D721Med (cell line): Measurements from ENCODE around the gene KATNAL1.

Experiments used
- DNase-seq: peaks from one replicate; pipeline ENCODE4 v3.0.0; 2011; ENCODE audit warnings: low spot score; ENCODE audit not compliant: insufficient read length
- FAIRE-seq: peaks from 2 replicates; lab custom pipeline; 2011; peaks lifted over from hg19 to GRCh38; lab: Jason Lieb, UNC
- CTCF ChIP-seq: IDR thresholded peaks from 2 replicates; pipeline ENCODE4 v1.5.1; 2012; ENCODE audit warnings: mild to moderate bottlenecking, control low read depth; ENCODE audit not compliant: insufficient read depth; ENCODE audit errors: missing control alignments

KATNAL1 gene

GRCh38 chr13:30196025-30196424, 111.3 kb downstream of the KATNAL1 start:
- DNase-seq (no peak), FAIRE-seq (no peak)
- no peak for TF ChIP-seq CTCF

DNA sequence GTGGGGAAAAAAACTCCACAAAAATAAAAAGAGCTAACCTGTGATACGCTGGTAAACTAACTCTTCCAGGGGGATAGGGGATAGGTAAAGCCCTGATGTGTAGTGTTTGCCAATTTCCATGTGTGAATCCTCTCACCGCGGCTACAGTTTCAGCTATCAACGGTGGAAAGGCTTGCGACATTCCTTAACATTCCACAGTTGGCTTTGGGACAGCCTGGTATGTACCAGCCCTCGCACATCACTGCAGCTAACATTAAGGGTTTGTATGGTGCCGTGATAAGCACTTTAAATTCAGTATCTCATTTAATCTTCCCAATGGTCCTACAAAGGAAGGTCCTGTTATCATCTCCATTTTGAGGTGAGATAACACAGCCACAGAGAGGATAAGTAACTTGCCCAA, 112.4 kb downstream of the KATNAL1 start:
- no peak for FAIRE-seq
- no peak for TF ChIP-seq CTCF
- no peak for DNase-seq

- TF ChIP-seq CTCF = no peak
- FAIRE-seq (no peak), DNase-seq (no peak)
Measured at GRCh38 chr13:30193279-30194234, 113.8 kb downstream of the KATNAL1 start.

GRCh38 chr13:30192320-30193093, 114.8 kb downstream of the KATNAL1 start:
- DNase-seq = no peak
- no peak for TF ChIP-seq CTCF
- FAIRE-seq = no peak

GRCh38 chr13:30191491-30192100, 115.8 kb downstream of the KATNAL1 start:
- DNase-seq (no peak), FAIRE-seq (no peak)
- TF ChIP-seq CTCF = no peak

DNA sequence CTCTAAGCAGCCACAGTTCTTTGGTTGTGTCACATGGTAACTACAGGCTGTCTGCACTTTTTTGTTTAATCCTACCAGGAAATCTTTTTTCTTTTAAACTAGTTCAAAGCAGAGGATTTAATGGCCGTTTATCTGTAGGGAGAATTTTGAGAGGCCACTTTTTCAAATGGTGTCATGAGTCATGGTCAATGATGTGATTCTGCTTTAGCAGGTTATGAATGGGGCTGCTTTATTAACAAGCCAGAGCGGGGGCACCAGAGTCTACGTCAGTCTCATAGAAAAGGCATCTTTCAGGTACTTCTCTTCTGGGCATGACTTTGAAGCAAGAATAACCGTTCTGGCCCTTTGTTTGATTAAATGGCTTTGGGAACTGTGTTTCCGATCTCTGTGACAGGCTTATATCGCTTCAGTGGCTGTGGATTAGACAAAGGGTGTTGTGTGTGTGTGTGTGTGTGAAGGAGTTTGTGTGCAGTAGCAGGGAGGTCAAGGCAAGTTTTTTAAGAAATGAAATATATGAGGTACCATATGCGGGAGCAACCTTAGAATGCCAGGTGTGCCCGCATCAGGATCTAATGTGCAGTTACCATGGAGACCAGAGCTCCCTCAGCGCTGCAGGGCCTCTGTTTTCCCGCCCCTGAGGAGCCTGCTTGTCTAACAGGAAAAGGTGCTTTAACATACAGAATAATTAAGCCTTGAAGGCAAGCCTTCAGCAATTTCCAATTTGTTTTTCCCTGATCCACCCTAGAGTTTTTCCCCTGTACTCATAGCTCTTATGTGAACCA, 120.5 kb downstream of the KATNAL1 start:
- TF ChIP-seq CTCF = no peak

More for the DNA sequence above, 120.5 kb downstream of the KATNAL1 start:
- FAIRE-seq (no peak), DNase-seq (no peak)
